ENCODE measurements around the gene ZNF750. TPM values are rescaled to one million over a fixed set of nuclear protein-coding genes. Genes with fewer than 3 reads are reported as not detected.
"Not testable (repeated sequence)": the region's sequence is repeated elsewhere in the genome, so short reads cannot be mapped to it uniquely, and the experiment has no call there.

The ZNF750 gene
- total and polyA plus RNA-seq, 9 donors: 0.04 to 4.8 (median 0.38) TPM

DNA sequence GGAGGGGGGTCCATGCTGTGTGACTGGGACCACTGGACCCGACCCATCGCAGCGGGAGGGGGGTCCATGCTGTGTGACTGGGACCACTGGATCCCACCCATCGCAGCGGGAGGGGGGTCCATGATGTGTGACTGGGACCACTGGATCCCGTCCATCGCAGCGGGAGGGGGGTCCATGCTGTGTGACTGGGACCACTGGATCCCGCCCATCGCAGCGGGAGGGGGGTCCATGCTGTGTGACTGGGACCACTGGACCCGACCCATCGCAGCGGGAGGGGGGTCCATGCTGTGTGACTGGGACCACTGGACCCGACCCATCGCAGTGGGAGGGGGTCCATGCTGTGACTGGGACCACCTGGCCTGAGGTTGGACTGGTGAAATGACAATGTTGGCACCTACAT is 54.2 kb downstream of the ZNF750 start:
- Histone ChIP-seq H3K4me1 (ENCODE audit: control insufficient read depth, insufficient read depth, low read length) (peaks cover 24% of the 10 kb centered on the region), H3K36me3 (ENCODE audit: control insufficient read depth, insufficient read depth, low read length) (peaks cover 39% of the 10 kb centered on the region)
- not testable (repeated sequence) for H3K9me3 ChIP-seq (replicated peaks; ENCODE audit: control insufficient read depth, low read depth, low read length); H3K4me3 ChIP-seq (ENCODE audit: low read length); H3K27ac ChIP-seq (ENCODE audit: low read length); DNase-seq; H3K27me3 ChIP-seq (ENCODE audit: control insufficient read depth, insufficient read depth, low read length)
- WGBS (ENCODE audit: insufficient coverage): 99% methylated on average over 11 of the region's 16 CpGs

DNA sequence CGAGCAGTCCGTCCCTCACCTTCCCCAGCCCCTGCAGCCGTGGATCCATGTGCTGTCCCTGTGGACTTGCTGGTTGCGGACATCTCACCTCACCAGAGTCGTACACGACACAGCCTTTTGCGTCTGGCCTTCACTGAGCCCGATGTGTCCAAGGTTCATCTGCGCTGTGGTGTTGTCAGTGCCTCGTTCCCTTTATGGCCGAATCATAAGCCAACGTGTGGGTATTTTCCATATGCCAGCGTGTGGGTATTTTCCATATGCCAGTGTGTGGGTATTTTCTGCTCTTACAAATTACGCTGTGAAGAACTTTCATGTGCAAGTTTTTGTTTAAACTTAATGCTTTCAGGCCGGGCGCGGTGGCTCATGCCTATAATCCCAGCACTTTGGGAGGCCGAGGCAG is 56.3 kb downstream of the ZNF750 start:
- 92% methylated on average over 12 of the region's 18 CpGs for WGBS (ENCODE audit: insufficient coverage)
- H3K4me1 ChIP-seq (ENCODE audit: control insufficient read depth, insufficient read depth, low read length): peaks cover 40% of the 10 kb centered on the region
- H3K4me3 ChIP-seq (ENCODE audit: low read length): no peak overlapping the region
- no peaks in the 10 kb centered on the region for H3K27me3 ChIP-seq (ENCODE audit: control insufficient read depth, insufficient read depth, low read length)
- no peak overlapping the region for H3K27ac ChIP-seq (ENCODE audit: low read length)
- H3K9me3 ChIP-seq (replicated peaks; ENCODE audit: control insufficient read depth, low read depth, low read length): no peaks in the 10 kb centered on the region
- H3K36me3 ChIP-seq (ENCODE audit: control insufficient read depth, insufficient read depth, low read length): peaks cover 33% of the 10 kb centered on the region
- no peak for DNase-seq

DNA sequence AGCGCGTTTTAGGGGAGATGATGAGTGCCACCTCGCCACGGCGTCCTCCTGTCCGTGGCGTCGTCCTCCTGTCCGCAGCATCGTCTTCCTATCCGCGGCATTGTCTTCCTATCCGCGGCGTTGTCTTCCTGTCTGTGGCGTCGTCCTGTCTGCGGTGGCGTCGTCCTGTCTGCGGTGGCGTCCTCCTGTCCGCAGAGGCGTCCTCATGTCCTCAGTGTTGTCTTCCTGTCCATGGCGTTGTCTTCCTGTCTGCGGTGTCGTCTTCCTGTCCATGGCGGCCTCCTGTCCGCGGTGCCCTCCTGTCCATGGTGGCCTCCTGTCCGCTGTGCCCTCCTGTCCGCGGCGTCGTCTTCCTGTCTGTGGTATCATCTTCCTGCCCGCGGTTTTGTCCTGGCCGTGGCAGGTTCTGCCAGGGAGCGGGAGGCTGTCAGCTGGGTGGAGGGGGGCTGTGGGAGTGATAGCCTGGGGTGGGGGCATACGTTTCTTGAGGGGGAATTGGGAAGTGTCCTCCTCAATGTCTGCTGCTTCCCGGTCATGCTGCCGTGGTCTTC is 57.1 kb downstream of the ZNF750 start:
- H3K27me3 ChIP-seq (ENCODE audit: control insufficient read depth, insufficient read depth, low read length): no peaks in the 10 kb centered on the region
- H3K27ac ChIP-seq (ENCODE audit: low read length): peak overlapping the region; percentile 1
- H3K36me3 ChIP-seq (ENCODE audit: control insufficient read depth, insufficient read depth, low read length): peaks cover 33% of the 10 kb centered on the region
- H3K9me3 ChIP-seq (replicated peaks; ENCODE audit: control insufficient read depth, low read depth, low read length): no peaks in the 10 kb centered on the region
- peaks cover 40% of the 10 kb centered on the region for H3K4me1 ChIP-seq (ENCODE audit: control insufficient read depth, insufficient read depth, low read length)
- H3K4me3 ChIP-seq (ENCODE audit: low read length): no peak overlapping the region
- no peak for DNase-seq
- 89% methylated on average over 39 of the region's 42 CpGs for WGBS (ENCODE audit: insufficient coverage)

DNA sequence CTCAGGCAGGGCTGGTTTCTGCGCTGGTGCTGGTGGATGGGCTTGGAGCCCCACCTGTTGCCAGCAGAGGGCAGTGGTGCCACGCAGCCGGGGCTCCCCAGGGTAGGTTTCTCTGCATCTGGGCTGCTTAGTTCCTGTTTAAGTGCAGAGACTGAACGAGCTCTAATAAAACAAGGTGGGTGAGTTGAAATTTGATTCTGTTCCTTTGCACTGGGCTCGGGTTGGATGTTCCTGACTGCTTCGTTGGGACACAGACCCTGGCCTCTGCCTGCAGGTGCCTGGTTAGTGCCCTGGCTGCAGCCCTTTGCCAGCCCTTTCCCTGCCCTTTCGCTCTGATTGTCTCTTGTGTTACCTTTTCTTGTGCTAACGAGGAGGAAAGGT is 57.9 kb downstream of the ZNF750 start:
- peaks cover 33% of the 10 kb centered on the region for H3K4me1 ChIP-seq (ENCODE audit: control insufficient read depth, insufficient read depth, low read length)
- 17% methylated on average over 7 of the region's 8 CpGs for WGBS (ENCODE audit: insufficient coverage)
- no peaks in the 10 kb centered on the region for H3K27me3 ChIP-seq (ENCODE audit: control insufficient read depth, insufficient read depth, low read length)
- no peaks in the 10 kb centered on the region for H3K9me3 ChIP-seq (replicated peaks; ENCODE audit: control insufficient read depth, low read depth, low read length)
- peaks cover 30% of the 10 kb centered on the region for H3K36me3 ChIP-seq (ENCODE audit: control insufficient read depth, insufficient read depth, low read length)
- H3K27ac ChIP-seq (ENCODE audit: low read length): no peak overlapping the region
- H3K4me3 ChIP-seq (ENCODE audit: low read length): no peak overlapping the region
- peak; percentile 89 for DNase-seq

DNA sequence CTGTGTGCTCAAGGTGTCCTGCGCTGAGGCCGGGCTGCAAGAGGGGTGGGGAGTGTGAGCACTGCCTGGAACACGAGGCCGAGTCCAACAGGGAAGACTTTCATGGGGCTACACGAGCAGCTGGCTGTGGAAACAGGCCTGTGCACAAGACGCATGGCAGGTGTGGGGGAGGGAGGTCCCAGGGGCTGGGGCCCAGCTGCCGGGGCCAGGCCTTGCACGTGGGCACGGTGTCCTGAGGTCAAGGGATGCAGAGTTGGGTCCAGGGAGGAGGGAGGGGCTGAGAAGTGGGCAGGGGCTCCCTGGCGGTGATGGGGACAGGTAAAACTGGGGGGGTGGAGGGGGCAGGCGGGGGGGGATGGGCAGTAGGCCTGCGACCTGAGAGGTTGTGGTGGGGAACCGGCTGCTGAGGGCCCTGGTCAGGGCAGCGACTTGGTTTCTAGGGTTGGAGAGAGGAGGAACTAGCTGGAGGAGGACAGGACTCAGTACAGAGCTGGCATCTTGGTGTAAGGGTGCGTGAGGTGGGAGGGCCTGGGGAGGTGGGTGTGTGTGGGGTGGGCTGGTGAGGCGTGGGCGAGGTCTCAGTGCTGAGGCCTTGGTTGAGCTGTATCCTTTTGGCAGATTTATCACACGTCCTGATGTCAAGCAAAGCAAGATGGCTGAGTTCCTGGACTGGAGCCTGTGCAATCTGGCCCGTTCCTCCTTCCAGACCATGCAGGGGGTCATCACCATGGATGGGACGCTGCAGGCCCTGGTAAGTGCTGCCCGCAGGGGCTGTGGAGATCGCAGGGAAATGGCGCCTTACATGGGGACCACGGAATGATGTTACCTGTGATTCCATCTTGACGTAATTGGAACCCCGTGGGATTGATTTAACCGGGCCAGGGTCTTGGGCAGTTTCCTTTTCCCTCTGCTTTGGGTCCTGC is 58.6 kb downstream of the ZNF750 start:
- Histone ChIP-seq H3K36me3 (ENCODE audit: control insufficient read depth, insufficient read depth, low read length) (peaks cover 35% of the 10 kb centered on the region), H3K4me1 (ENCODE audit: control insufficient read depth, insufficient read depth, low read length) (peaks cover 31% of the 10 kb centered on the region), H3K4me3 (ENCODE audit: low read length) (no peak overlapping the region), H3K27ac (ENCODE audit: low read length) (no peak overlapping the region), H3K9me3 (replicated peaks; ENCODE audit: control insufficient read depth, low read depth, low read length) (no peaks in the 10 kb centered on the region), H3K27me3 (ENCODE audit: control insufficient read depth, insufficient read depth, low read length) (no peaks in the 10 kb centered on the region)
- DNase-seq: peak; percentile 51
- 58% methylated on average over 25 of the region's 27 CpGs for WGBS (ENCODE audit: insufficient coverage)

DNA sequence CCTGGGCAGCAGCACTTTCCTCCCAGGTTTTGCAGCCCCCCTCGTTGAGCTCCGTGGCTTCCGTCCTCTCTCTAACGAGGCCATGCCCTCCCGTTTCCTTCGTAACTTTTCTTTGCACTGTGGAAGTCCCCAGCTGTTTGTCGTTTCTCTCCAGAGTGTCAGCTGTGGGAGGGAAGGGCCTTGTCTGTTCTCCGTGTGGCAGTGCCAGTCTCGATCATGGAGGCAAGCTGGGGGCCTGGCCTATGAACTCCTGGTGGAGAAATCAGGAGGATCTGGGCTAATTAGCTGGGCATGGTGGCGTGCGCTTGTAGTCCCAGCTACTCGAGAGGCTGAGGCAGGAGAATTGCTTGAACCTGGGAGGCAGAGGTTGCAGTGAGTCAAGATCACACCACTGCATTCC is 59.6 kb downstream of the ZNF750 start:
- Histone ChIP-seq H3K27ac (ENCODE audit: low read length) (peak overlapping the region; percentile 13), H3K36me3 (ENCODE audit: control insufficient read depth, insufficient read depth, low read length) (peaks cover 35% of the 10 kb centered on the region), H3K4me3 (ENCODE audit: low read length) (no peak overlapping the region), H3K27me3 (ENCODE audit: control insufficient read depth, insufficient read depth, low read length) (no peaks in the 10 kb centered on the region), H3K9me3 (replicated peaks; ENCODE audit: control insufficient read depth, low read depth, low read length) (no peaks in the 10 kb centered on the region), H3K4me1 (ENCODE audit: control insufficient read depth, insufficient read depth, low read length) (peaks cover 31% of the 10 kb centered on the region)
- 50% methylated on average over 12 of the region's 12 CpGs for WGBS (ENCODE audit: insufficient coverage)
- peak; percentile 43 for DNase-seq

DNA sequence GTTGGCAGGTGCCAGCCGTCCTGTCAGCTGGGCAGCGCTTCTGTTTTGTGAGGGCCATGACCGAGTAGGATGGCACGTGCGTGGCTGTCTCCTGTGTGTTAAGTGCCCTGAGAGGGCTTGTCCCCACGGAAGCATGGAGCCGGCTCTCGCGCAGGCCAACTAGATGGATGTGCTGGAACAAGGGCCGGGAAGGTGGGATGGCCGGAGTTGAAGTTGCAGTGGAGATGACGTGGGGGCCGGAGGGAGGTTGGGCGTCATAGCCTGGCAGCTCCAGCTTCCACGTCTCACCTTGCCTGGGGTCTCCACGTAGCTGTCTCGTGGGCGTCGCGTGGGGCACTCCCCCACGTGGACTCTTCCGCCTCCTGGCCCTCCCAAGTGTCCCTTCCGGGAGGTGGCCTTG is 60.3 kb downstream of the ZNF750 start:
- DNase-seq: peak; percentile 42
- H3K4me1 ChIP-seq (ENCODE audit: control insufficient read depth, insufficient read depth, low read length): peaks cover 34% of the 10 kb centered on the region
- peaks cover 33% of the 10 kb centered on the region for H3K36me3 ChIP-seq (ENCODE audit: control insufficient read depth, insufficient read depth, low read length)
- H3K9me3 ChIP-seq (replicated peaks; ENCODE audit: control insufficient read depth, low read depth, low read length): no peaks in the 10 kb centered on the region
- no peak overlapping the region for H3K4me3 ChIP-seq (ENCODE audit: low read length)
- WGBS (ENCODE audit: insufficient coverage): 89% methylated on average over 17 of the region's 23 CpGs
- H3K27me3 ChIP-seq (ENCODE audit: control insufficient read depth, insufficient read depth, low read length): no peaks in the 10 kb centered on the region
- peak overlapping the region; percentile 13 for H3K27ac ChIP-seq (ENCODE audit: low read length)

Other genes with a start within 250 kb of the ZNF750 start
- gene WDR45B, start 191.6 kb downstream of the ZNF750 start, total RNA-seq: 51.9 TPM
- 10 to 100 TPM; 53.2 to 71.6 (median 63.3) TPM for gene WDR45B, start 191.6 kb downstream of the ZNF750 start, polyA plus RNA-seq (ENCODE audit: insufficient read depth in 1 of 8, insufficient read length in 8 of 8, low replicate concordance in 1 of 8)
- 28.2 TPM for gene RAB40B, start 141.3 kb downstream of the ZNF750 start, total RNA-seq
- 10 to 100 TPM; 43.9 to 68.2 (median 50.3) TPM for gene RAB40B, start 141.3 kb downstream of the ZNF750 start, polyA plus RNA-seq (ENCODE audit: insufficient read depth in 1 of 8, insufficient read length in 8 of 8, low replicate concordance in 1 of 8)
- 17.6 TPM for gene FN3KRP, start 123.3 kb downstream of the ZNF750 start, total RNA-seq
- gene FN3KRP, start 123.3 kb downstream of the ZNF750 start, polyA plus RNA-seq (ENCODE audit: insufficient read depth in 1 of 8, insufficient read length in 8 of 8, low replicate concordance in 1 of 8): 10 to 100 TPM; 30.1 to 39.5 (median 35.1) TPM
- gene FN3K, start 104.4 kb downstream of the ZNF750 start, total RNA-seq: 4.9 TPM
- gene FN3K, start 104.4 kb downstream of the ZNF750 start, polyA plus RNA-seq (ENCODE audit: insufficient read depth in 1 of 8, insufficient read length in 8 of 8, low replicate concordance in 1 of 8): 10 to 100 TPM; 13.3 to 33.2 (median 17.9) TPM
- 47.8 TPM for gene TBCD, start 88.0 kb downstream of the ZNF750 start, total RNA-seq
- 10 to 100 TPM; 52.0 to 77.4 (median 65.0) TPM for gene TBCD, start 88.0 kb downstream of the ZNF750 start, polyA plus RNA-seq (ENCODE audit: insufficient read depth in 1 of 8, insufficient read length in 8 of 8, low replicate concordance in 1 of 8)
- gene METRNL, start 239.6 kb upstream of the ZNF750 start, total RNA-seq: 33.6 TPM
- 10 to 100 TPM; 21.5 to 37.8 (median 29.3) TPM for gene METRNL, start 239.6 kb upstream of the ZNF750 start, polyA plus RNA-seq (ENCODE audit: insufficient read depth in 1 of 8, insufficient read length in 8 of 8, low replicate concordance in 1 of 8)